Measurements from ENCODE around the gene ADGRL3.
"Not testable (repeated sequence)": the region's sequence is repeated elsewhere in the genome, so short reads cannot be mapped to it uniquely, and the experiment has no call there.

ADGRL3 gene

DNA sequence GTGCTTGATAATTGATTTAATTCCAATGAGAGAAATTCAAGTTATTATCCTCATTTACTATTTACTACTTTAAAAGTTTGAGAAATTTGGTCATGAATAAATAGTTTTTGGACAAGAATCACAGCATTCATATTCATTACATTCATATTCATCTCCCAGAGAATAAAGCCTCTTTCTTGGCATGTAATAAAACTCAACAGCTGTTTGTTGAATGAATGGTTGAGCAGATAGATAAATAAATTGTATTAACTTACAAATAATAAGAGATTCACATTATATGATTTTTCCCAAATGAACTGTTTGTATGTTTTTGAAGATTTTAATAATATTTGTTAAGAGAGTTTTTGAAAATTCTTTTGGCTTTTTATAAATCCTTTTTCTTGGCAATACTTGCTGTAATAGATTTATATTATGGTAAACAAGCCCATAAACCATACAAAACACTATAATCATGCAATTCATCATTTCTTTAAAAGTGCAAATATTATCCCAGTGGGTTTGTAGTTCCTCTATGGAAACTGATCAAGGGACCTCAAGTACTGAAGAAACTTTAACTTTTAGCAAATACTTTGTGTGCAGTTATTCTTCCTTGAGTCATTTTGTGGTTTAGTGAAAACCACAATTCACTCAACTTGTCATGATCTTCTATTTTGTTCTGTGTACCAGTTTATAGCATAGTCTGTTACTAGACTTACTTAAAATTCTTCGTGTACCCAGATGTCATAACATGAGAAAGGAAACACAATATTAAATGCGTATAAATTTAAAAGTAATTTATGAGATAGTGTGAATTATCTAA lies 371.8 kb downstream of the ADGRL3 start:
- DNase-seq: no peak

DNA sequence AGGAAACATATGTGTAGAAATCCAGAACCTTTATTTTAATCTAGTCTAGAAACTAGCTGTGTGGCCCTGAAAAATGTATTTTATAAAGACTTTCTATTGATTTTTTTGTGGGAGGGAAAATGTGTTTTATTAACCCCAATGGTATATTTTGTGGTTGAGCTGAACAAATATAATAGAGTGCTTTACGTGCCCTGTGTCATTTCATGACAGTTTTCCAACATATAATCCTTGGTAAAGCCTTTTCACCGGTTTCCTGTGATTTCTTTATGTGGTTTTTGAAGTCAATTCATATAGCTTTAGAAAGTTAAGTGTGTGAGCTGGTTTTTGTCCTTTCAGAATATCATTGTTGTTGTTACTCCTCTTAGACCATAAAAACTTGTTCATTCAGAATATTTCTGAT lies 375.7 kb downstream of the ADGRL3 start:
- DNase-seq: no peak

GRCh38 chr4:61579786-61580185 lies 379.7 kb downstream of the ADGRL3 start:
- no peak for DNase-seq

DNA sequence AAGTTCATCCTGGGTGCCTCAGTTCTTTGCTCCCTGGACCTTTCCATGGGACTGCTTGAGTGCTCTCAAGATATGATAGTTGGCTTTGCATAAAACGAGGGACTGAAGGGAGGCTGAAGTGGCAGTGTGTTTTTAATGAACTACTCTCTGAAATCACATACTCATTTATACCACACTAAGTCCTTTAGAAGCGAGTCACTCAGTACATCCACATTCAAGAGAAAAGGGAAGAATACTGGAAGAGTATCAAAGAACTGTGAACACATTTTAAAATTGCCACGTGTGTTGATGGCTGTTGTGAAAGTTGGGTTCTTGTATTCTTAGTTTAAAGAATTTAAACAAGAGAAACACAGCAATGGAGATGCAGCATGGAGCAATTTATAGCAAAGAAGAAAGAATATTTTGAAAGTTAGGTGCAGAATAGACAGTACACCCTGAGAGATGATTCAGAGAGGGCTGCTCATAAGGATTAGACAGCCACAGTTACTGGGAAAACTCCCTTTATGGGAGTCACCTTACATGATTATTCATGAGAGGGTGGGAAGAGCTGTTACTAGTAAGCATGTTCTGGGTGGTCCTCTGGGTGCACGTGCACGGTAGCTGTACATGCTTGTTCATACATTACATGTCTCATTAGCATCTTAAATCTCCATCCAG lies 380.7 kb downstream of the ADGRL3 start:
- no peak for DNase-seq

GRCh38 chr4:61583696-61584095 lies 383.6 kb downstream of the ADGRL3 start:
- DNase-seq: no peak

DNA sequence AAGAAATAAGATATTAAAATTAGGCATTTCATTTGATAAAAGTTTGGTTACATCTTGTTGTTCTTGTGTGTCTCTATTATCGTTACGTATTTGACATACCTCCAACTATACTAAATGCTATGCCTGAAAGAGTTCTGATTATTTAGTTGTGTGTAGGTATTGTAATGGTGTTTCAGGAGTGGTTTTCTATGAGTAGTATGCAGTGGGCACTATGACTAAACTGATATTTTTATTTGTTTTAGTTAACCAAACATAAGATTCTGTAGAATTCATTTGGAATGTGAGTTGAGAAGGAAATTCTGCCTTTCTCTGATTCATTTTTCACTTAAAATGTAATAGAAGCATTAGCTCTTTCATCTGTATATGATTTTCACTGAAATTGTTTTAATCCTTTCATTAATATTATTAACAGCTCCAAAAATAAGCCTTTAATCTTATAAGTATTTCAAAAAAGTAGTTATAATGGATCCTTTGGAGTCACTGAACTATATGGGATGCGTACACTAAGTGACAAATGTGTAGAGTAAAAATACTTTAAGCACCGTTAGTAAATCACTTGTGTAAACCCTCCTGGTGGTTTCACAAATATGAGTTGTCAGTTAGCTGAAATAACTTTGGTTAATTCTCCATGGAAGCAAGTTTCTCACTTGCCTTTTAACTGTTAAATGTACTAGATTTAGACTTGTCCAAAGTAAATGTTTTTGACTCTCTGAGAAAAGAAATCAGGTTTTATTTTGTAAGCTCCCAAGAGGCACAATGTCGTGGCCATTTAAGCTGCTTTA lies 388.7 kb downstream of the ADGRL3 start:
- DNase-seq: no peak

- no peak for DNase-seq
These were observed 390.8 kb downstream of the ADGRL3 start for GRCh38 chr4:61590881-61591280.

- no peak for DNase-seq
These were observed 396.6 kb downstream of the ADGRL3 start for GRCh38 chr4:61596606-61597340.

GRCh38 chr4:61603086-61603485 lies 403.0 kb downstream of the ADGRL3 start:
- no peak for DNase-seq

GRCh38 chr4:61604054-61604453 lies 403.9 kb downstream of the ADGRL3 start:
- no peak for DNase-seq

GRCh38 chr4:61605984-61606383 lies 405.9 kb downstream of the ADGRL3 start:
- DNase-seq: no peak

GRCh38 chr4:61614231-61614630 lies 414.1 kb downstream of the ADGRL3 start:
- DNase-seq: no peak

DNA sequence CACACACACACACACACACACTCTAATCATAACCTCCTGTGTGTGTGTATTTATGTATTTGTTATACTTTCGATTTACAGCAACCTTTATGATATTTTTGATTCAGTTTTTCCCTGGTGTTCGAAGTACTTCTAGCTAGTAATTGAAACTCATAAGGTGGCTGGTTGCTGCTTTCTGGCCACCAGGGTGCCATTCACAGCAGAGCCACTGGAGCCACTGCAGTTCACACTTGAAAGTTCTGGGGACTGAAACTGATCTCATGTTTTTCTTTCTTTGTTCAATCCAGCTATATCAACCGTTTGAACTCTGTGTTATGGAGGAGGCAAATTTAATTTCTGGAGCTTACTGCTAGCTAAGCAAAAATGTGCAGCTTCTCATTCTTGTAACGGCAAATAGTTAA lies 419.4 kb downstream of the ADGRL3 start:
- DNase-seq: no peak

DNA sequence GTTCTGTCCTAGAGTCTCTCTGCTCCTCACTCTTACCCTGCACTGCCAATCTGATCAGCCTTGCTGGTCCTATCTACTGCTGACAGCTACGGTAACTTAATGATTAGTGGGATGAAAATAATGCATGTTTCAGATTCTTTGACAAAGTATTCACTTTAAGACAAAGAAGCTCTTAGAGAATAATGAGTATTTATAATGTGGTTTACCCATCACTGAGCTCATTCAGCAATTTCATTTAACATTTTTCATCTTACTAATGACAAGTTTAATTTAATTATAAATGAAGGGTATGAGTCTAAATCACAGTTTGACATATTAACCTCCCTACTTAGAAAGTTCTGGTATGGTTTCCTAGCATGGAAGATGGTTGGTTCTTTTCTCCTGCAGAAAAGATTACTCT lies 428.2 kb downstream of the ADGRL3 start:
- DNase-seq: no peak

DNA sequence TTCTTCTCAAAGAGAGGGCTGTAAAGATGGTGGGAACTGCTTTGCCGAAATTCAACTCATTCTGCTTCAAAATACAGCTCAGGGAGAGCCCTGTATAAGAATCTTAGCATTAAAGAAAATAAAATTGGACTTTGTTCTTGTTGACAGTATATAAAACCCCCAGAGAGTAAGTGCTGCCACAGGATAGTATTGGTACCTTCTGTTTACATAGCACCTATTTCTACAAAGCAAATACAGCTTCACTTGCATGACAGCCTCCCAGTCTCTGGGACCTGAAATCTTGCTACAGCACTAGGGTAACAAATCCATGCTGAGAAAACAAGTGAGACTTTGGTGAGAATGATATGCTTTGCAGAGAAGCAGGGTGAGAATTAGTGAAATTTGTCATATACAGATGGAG lies 428.6 kb downstream of the ADGRL3 start:
- no peak for DNase-seq

GRCh38 chr4:61630548-61630947 lies 430.4 kb downstream of the ADGRL3 start:
- DNase-seq: no peak

DNA sequence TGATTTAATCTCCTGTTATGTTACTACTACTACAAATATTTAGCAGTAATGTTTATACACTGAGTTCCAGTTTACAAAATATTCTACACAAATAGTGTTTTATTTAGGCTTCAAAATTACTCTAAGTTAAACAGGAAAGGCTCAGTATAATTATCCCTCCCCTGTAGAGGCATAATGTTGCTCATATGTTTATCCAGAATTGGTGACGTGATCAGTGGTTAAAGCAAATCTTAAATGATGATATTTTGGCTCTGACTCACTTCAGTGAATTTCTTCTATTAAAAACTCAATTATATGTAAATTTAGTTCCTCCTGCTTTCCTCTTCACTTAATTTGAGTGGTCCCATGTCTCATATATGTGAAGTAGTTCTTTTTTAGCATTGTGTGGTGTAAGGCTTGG lies 438.5 kb downstream of the ADGRL3 start:
- no peak for DNase-seq

- not testable (repeated sequence) for DNase-seq
These were observed 446.7 kb downstream of the ADGRL3 start for GRCh38 chr4:61646746-61647350.

- no peak for DNase-seq
These were observed 448.1 kb downstream of the ADGRL3 start for GRCh38 chr4:61648264-61648663.

GRCh38 chr4:61657016-61657415 lies 456.9 kb downstream of the ADGRL3 start:
- no peak for DNase-seq

- no peak for DNase-seq
These were observed 461.8 kb downstream of the ADGRL3 start for GRCh38 chr4:61661960-61662359.

- no peak for DNase-seq
These were observed 462.2 kb downstream of the ADGRL3 start for GRCh38 chr4:61662362-61662761.

DNA sequence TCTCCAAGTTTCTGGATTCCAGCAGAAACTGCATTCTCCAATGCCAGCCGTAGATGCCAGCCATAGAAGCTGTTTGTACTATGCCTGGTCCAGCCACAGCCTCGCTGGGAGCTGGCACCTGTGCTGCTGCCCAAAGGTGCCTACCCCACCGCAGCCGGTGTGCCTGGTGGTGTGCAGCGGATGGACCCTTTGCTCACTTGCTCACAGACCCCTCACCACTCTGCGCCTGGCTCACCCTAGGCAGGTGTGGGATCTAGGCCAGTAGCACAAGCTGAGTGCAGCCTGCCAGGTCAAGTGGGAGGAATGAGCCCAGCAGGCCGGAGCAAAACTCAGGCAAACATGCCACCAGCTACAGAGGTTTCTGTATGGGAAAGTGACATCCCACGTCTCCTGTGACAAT lies 463.2 kb downstream of the ADGRL3 start:
- DNase-seq: no peak

Measured in activated effector memory CD4-positive, alpha-beta T cell treated with anti-CD3 and anti-CD28 coated beads, Interleukin-2, amount 50 U/mL, for 16 hours (primary cell).